Prostate gland (tissue), 2 donors: ENCODE data around the gene MAGI3. TPM values are rescaled to one million over a fixed set of nuclear protein-coding genes. Genes with fewer than 3 reads are reported as not detected.

Experiments
- DNase-seq: peaks from one replicate; pipeline ENCODE4 v3.0.0-alpha.2; 2019; ENCODE audit warnings: low spot score
- H3K27ac ChIP-seq, 2 donors: fragments of 200-600 bp; sonication (generic); 2 replicates each; pipeline ENCODE4 v1.5.1; 2017 to 2019
- H3K27me3 ChIP-seq: fragments of 200-600 bp; sonication (generic); replicated peaks from 2 replicates; pipeline ENCODE4 v1.5.1; 2019; ENCODE audit not compliant: insufficient read depth
- H3K36me3 ChIP-seq, 2 donors: fragments of 200-600 bp; sonication (generic); 1 replicate in 1 of 2; 2 replicates in 1 of 2; pipeline versions ENCODE4 v1.5.1 to v1.8.1; 2017 to 2019
- H3K4me1 ChIP-seq: fragments of 200-600 bp; sonication (generic); replicated peaks from 2 replicates; pipeline ENCODE4 v1.5.1; 2019
- H3K4me3 ChIP-seq, 2 donors: fragments of 200-600 bp; sonication (generic); 2 replicates each; pipeline ENCODE4 v1.5.1; 2017 to 2019
- H3K9me3 ChIP-seq: fragments of 200-600 bp; sonication (generic); 2 replicates; pipeline ENCODE4 v1.5.1; 2017
- POLR2A ChIP-seq: fragments of 450-650 bp; IDR thresholded peaks from one replicate; pipeline ENCODE4 v1.6.1; 2016; ENCODE audit warnings: antibody characterized with exemption, mild to moderate bottlenecking
- POLR2AphosphoS5 ChIP-seq: sonication (generic); formaldehyde crosslinking; IDR thresholded peaks from one replicate; pipeline ENCODE4 v1.6.1; 2017; ENCODE audit warnings: antibody characterized with exemption
- WGBS: methylation state at CpG from one replicate; pipeline ENCODE4 v1.1.5; 2018; 5-methylcytosine and 5-hydroxymethylcytosine counted together
- intact Hi-C: fragments of 100-400 bp; cut with DNase I; formaldehyde crosslinking; loops from one replicate; pipeline ENCODE4 v1.14.2; 2022
- total RNA-seq, 2 donors: library from RNA; depleted of rRNA; stranded (reverse); fragments of >200 nt; gene quantifications; one replicate each; pipeline ENCODE4 v1.1.0, GENCODE V29; 2016
- TF ChIP-seq, protein P1 (sequence below), 4 experiments: fragments of 200-600 bp in 2 of 4; fragments of 450-650 bp in 2 of 4; sonication (generic) in 2 of 4; IDR thresholded peaks; 1 replicate in 3 of 4; 2 replicates in 1 of 4; pipeline ENCODE4 v1.5.1; 2016 to 2019; ENCODE audit warnings: antibody characterized with exemption in 4 of 4, mild to moderate bottlenecking in 2 of 4, moderate library complexity in 2 of 4

Gene MAGI3
- total RNA-seq, 2 donors from 2014 or later = 20.2 to 23.2 TPM

GRCh38 chr1:113677250-113678158, 287.2 kb downstream of the MAGI3 start:
- no peak for DNase-seq
- Histone ChIP-seq H3K9me3 (no peaks in the 10 kb centered on the region), H3K27me3 (no peaks in the 10 kb centered on the region), H3K4me1 (no peaks in the 10 kb centered on the region), H3K4me3 (no peak overlapping the region), H3K36me3 (peaks cover 0 to 4% of the 10 kb centered on the region in 2 donors), H3K27ac (no peak overlapping the region)
- TF ChIP-seq, protein P1, sequence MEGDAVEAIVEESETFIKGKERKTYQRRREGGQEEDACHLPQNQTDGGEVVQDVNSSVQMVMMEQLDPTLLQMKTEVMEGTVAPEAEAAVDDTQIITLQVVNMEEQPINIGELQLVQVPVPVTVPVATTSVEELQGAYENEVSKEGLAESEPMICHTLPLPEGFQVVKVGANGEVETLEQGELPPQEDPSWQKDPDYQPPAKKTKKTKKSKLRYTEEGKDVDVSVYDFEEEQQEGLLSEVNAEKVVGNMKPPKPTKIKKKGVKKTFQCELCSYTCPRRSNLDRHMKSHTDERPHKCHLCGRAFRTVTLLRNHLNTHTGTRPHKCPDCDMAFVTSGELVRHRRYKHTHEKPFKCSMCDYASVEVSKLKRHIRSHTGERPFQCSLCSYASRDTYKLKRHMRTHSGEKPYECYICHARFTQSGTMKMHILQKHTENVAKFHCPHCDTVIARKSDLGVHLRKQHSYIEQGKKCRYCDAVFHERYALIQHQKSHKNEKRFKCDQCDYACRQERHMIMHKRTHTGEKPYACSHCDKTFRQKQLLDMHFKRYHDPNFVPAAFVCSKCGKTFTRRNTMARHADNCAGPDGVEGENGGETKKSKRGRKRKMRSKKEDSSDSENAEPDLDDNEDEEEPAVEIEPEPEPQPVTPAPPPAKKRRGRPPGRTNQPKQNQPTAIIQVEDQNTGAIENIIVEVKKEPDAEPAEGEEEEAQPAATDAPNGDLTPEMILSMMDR (IDR thresholded peaks at IDR 0.05) = peak in 3 of 4 experiments; percentile 47 to 67 (median 60)
- TF ChIP-seq POLR2A = no peak
- intact Hi-C loops = loop anchor here (2.0 to 10.0 kb wide), 4 partner anchors 293 to 960 kb away; partner anchors contain the start of genes LRIG2 and PPM1J
- 25% methylated on average over 7 of the region's 7 CpGs for WGBS

GRCh38 chr1:113678159-113678469, 287.8 kb downstream of the MAGI3 start:
- no peak overlapping the region for H3K4me3 ChIP-seq
- no peak overlapping the region for H3K27ac ChIP-seq
- H3K36me3 ChIP-seq = peaks cover 0 to 3% of the 10 kb centered on the region in 2 donors
- H3K9me3 ChIP-seq = no peaks in the 10 kb centered on the region
- no peak for DNase-seq
- no peaks in the 10 kb centered on the region for H3K4me1 ChIP-seq
- H3K27me3 ChIP-seq = no peaks in the 10 kb centered on the region
- TF ChIP-seq POLR2AphosphoS5 = no peak
- no peak for TF ChIP-seq POLR2A
- TF ChIP-seq, protein P1 (IDR thresholded peaks at IDR 0.05) = no peak
- intact Hi-C loops = loop anchor here (2.0 to 10.0 kb wide), 3 partner anchors 293 to 961 kb away; partner anchors contain the start of gene PPM1J

DNA sequence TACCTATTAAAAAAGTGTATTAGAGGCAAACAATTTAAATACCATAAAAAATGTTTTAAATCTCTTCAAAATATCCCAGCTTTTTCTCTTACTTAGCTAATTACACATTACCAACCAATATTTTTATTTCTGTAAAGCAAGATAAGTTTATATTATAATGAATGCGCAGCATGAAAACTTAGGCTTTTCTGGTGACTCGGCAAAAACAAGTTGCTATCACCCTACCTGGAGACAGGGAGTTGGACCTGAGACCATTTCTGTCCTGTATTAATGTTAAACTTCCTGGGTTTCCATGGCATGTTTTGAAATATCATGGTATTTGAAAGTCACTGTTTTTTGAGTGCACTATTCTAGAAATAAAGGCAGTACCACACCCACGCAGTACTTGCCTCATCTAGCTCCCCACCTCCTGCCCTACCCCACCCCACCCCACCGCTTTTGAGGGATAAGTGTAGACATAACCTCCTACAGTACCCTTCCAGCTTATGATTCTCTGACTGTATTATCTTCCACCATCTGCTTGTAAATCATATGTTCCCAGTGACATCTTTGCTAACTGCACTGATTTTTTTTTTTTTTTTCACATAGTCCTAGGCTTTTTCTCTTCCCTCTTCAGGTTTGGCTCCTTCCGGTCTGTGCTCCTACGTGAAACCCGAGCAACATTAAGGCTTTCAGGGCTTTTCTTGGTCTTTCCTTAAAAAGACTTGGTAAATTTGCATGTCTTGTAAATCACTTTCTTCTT, 291.5 kb downstream of the MAGI3 start:
- H3K27me3 ChIP-seq = no peaks in the 10 kb centered on the region
- intact Hi-C loops = no loop called here
- H3K9me3 ChIP-seq = no peaks in the 10 kb centered on the region
- TF ChIP-seq, protein P1 (IDR thresholded peaks at IDR 0.05) = no peak
- no peak for TF ChIP-seq POLR2AphosphoS5
- no peak for TF ChIP-seq POLR2A
- H3K4me1 ChIP-seq = no peaks in the 10 kb centered on the region
- no peak for DNase-seq
- 92% methylated on average over 7 of the region's 7 CpGs for WGBS
- no peaks in the 10 kb centered on the region for H3K36me3 ChIP-seq
- no peak overlapping the region for H3K27ac ChIP-seq
- H3K4me3 ChIP-seq = no peak overlapping the region

DNA sequence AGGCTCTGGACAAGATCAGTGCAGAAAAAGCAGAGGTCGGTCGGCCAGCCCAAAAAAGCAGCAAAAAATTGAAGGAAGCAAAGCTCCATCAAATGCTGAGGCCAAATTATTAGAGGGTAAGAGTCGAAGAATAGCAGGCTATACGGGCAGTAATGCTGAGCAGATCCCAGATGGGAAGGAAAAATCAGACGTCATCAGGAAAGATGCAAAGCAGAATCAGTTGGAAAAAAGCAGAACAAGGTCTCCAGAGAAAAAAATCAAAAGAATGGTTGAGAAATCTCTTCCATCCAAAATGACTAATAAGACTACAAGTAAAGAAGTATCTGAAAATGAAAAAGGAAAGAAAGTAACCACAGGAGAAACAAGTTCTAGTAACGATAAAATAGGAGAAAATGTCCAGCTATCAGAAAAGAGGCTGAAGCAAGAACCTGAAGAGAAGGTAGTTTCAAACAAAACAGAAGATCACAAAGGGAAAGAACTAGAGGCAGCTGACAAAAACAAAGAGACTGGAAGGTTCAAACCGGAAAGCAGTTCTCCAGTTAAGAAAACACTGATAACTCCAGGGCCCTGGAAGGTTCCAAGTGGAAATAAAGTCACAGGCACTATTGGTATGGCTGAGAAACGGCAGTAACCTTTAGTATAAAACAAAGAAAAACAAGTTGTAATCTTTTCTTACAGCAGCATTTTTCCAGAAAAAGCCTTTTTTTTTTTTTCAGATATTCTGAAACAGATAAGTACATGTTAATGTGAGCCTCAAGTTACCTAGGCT, 293.3 kb downstream of the MAGI3 start:
- Histone ChIP-seq H3K36me3 (no peaks in the 10 kb centered on the region), H3K4me3 (no peak overlapping the region), H3K4me1 (no peaks in the 10 kb centered on the region), H3K27ac (peak overlapping the region in 1 of 2 donors; percentile 3), H3K9me3 (no peaks in the 10 kb centered on the region), H3K27me3 (no peaks in the 10 kb centered on the region)
- TF ChIP-seq POLR2A (no peak), POLR2AphosphoS5 (no peak)
- TF ChIP-seq, protein P1 (IDR thresholded peaks at IDR 0.05) = no peak
- intact Hi-C loops = no loop called here
- WGBS = 66% methylated on average over 8 of the region's 8 CpGs
- no peak for DNase-seq
